AG04449 (cell line): ENCODE measurements around the gene PSTPIP2.

Source experiments
- CTCF ChIA-PET: fragments of 350-600 bp; formaldehyde crosslinking; extraction: SDS; loops from one replicate; lab custom pipeline; 2021; ENCODE audit warnings: antibody characterized with exemption; lab: Yijun Ruan, JAX
- POLR2A ChIA-PET: fragments of 400-600, 350-600 bp; formaldehyde crosslinking; extraction: SDS; loops from one replicate; lab custom pipeline; 2020; ENCODE audit warnings: antibody characterized with exemption, inconsistent platforms; lab: Yijun Ruan, JAX
- DNase-seq: peaks from one replicate; pipeline ENCODE4 v3.0.0-alpha.2; 2010; ENCODE audit warnings: low read depth, low spot score
- H3K4me3 ChIP-seq: 2 replicates; pipeline ENCODE4 v1.5.1; 2011; ENCODE audit warnings: low read depth, mild to moderate bottlenecking, control low read depth, low read length
- CTCF ChIP-seq: IDR thresholded peaks from one replicate; pipeline ENCODE4 v1.5.1; 2011; ENCODE audit warnings: mild to moderate bottlenecking, moderate library complexity, low read length, control low read depth, inconsistent platforms; ENCODE audit not compliant: insufficient read depth; ENCODE audit errors: missing control alignments

PSTPIP2 gene

GRCh38 chr18:46071653-46072375, at the start of gene PSTPIP2:
PSTPIP2 (minus strand) TSS chr18:46072260; CDS start chr18:46072188, 72 bp downstream.
- DNase-seq, result no peak
- no peak for TF ChIP-seq CTCF
- H3K4me3 ChIP-seq, result peak within 1 kb of the TSS; percentile 72
- POLR2A ChIA-PET, result interaction anchor here (0.6 to 1.6 kb wide), 3 partner anchors 19 to 269 kb away, joined by 3 read pairs; partner anchors contain the start of gene ATP5F1A
- CTCF ChIA-PET, result interaction anchor here (0.9 to 6.4 kb wide), 12 partner anchors 9 to 407 kb away, joined by 3 to 102 read pairs (median 10); no protein-coding TSS in a partner anchor

- no peak overlapping the region for H3K4me3 ChIP-seq
- no peak for TF ChIP-seq CTCF
- POLR2A ChIA-PET, result no interaction called here
- CTCF ChIA-PET, result interaction anchor here (0.7 to 1.2 kb wide), 4 partner anchors 9 to 167 kb away, joined by 3 to 4 read pairs (median 3); no protein-coding TSS in a partner anchor
- no peak for DNase-seq
Measured at GRCh38 chr18:46113751-46114150, 41.7 kb upstream of the PSTPIP2 start.

GRCh38 chr18:46110406-46110805, 38.3 kb upstream of the PSTPIP2 start:
- TF ChIP-seq CTCF, result no peak
- ChIA-PET POLR2A (no interaction called here), CTCF (no interaction called here)
- no peak for DNase-seq
- no peak overlapping the region for H3K4me3 ChIP-seq

- POLR2A ChIA-PET, result no interaction called here
- no peak for TF ChIP-seq CTCF
- DNase-seq, result no peak
- H3K4me3 ChIP-seq, result no peak overlapping the region
- CTCF ChIA-PET, result no interaction called here
Measured at GRCh38 chr18:46109386-46109785, 37.3 kb upstream of the PSTPIP2 start.

- DNase-seq, result no peak
- ChIA-PET CTCF (no interaction called here), POLR2A (no interaction called here)
- no peak for TF ChIP-seq CTCF
- H3K4me3 ChIP-seq, result peak within 1 kb of the TSS; percentile 83
Measured at GRCh38 chr18:46104128-46104911, 32.3 kb upstream of the PSTPIP2 start, which contains the start of gene HAUS1. HAUS1 (plus strand) TSS chr18:46104385; CDS start chr18:46104412, 27 bp downstream.

GRCh38 chr18:46099463-46099862, 27.4 kb upstream of the PSTPIP2 start:
- ChIA-PET CTCF (interaction anchor here (1.0 to 2.4 kb wide), 2 partner anchors 74 to 559 kb away, joined by 8 read pairs; a partner anchor contains a TSS), POLR2A (no interaction called here)
- no peak overlapping the region for H3K4me3 ChIP-seq
- no peak for DNase-seq
- TF ChIP-seq CTCF, result no peak
